OCI-M1 (cell line): ENCODE results near the gene SLC19A1.

Experiments used
- DNase-seq: peaks from one replicate; lab custom pipeline; 2025; lab: John Stamatoyannopoulos, UW

The SLC19A1 gene

DNA sequence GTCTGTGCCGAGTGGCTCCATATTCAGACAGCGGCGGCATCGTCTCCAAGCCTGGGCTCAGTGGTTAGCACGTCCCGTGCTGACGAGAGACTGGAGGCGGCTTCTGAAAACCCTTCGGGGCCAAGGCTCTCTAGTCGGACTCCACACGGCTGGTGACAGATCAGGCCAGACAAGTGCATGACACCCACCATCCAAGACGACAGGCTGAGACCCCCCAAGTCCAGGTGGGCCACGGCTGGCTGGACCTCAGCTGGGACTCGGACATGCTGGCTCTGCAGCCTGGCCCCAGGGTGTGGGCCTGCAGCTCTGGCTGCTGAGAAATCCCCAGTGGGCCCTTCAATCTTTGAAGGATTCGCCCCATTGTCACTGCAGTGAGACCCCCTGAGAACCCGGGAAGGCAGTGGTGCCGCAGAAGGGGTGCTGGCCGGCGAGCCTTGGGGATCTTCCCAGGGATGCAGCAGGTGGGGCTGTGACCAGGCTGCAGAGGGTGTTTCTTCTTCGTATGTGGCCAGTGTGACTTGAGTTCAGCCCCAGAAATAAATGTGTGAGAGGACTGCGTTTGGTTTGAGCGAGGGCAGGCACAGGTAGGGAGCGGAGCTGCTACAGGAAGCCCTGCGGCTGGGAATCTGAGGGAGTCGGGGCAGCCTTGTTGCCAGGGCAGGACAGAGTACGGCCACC, 15.9 kb upstream of the SLC19A1 start:
- no peak for DNase-seq

DNA sequence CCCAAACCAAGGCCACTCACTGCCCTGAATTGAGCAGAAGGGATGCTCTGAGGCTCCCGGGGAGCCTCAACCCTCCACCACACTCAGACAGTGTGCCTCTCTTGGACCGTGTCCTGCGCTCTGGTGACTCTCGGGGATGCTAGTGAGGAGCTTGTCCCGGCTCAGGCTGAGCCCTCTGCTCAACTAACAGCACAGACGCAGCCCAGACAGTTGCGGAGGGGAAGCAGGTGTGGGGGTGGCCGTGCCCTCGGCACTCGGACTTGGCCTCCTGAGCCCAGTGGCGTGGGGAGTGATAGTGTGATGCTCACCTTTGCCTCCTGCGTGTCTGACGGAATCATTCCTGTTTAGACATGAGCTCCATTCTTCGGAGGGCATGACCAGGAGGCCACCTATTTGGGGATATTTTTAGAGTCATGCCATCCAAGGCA, 15.4 kb upstream of the SLC19A1 start:
- DNase-seq = no peak

DNA sequence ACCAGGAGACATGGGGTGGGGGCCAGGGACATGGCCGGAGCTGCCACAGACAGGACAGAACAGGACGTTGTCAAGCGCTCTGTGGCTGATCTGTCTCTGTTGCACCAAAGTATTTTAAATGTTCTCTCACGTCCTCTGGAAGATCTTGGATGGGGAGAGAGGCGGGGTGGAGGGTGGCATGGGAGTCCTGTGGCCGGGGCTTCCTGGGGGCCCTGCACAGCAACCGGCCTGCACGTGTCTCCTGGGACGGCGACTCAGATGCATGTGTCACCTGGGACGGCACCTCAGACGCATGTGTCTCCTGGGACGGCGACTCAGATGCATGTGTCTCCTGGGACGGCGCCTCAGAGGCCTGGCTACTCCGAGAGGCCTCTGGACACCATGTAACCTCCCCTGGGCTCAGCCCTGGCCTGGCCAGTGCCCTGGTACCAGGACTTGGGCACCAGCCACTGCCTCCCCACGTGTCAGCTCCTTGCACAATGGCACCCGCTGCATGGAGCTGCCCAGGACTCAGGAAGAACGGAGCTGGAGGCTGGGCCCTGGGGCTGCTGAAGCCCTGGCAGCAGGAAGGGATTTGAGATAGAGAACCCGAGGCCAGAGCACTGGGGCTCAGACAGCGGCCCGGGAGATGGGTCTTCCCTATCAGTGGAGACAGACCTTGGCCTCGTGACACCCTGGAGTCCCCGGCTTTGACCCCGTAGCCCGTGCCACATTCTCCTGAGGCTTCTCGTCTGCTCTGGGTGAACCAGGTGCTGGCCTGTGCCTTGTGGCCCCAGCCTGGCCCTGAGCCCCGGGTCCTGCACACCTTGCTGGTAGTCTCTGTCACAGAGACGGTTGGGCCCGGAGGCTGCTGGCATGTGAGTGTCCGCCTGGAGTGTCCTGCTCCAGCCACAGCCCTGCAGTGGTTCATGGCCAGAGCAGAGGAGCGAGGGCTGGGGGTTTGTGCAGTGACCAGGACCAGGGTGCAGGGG, 14.7 kb upstream of the SLC19A1 start:
- DNase-seq = no peak

DNA sequence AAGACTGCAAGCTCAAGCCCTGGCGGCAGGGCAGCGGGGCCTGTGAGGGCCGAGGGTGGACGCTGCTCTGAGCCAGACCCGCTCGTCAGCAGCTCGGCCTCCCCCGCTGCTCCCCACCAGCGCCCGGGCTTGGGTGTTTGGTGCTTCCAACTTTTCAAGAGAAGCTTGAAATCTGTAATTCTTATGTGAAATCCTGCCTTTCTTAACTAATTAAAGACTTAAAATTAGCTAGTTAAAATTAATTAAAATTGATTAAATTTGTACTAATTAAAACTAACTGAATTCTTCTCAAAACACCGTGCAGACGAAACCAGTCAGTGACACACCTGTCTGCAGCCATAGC, 14.0 kb upstream of the SLC19A1 start:
- no peak for DNase-seq

DNA sequence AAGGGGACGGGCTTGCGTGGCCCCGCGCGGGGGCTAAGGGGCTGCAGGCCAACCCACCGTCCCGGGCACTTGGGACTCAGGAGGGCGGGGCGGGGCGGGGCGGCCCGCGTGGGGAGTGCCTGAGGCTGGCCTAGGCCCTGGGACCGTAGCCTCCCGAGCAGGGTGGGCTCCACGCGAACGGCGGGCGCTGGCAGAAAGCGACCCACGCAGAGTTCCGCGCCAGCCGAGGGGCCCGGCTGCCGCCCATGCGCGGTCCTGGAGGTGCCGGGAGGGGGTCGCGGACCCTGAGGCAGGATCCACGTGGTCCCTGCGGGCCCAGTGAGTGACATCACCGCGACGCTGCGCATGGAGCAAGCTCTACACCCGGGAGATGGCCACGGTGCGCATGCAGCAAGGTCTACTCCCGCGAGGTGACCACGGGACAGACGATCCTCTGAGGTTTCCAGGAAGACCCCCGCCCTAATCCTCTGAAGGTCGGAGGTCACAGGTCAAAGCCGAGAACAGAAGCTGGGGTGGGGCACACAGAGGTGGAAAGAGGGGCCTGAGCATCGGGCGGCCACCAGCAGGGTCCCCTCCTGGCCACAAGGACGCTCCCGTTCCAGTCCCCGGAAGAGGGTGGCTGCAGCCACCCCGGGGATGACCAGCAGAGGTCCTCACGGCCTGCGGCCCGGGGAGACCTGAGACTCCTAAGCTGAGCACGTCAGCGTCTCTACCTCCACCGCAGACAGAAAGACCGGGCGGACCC, 13.5 kb upstream of the SLC19A1 start:
- DNase-seq = peak; percentile 96

DNA sequence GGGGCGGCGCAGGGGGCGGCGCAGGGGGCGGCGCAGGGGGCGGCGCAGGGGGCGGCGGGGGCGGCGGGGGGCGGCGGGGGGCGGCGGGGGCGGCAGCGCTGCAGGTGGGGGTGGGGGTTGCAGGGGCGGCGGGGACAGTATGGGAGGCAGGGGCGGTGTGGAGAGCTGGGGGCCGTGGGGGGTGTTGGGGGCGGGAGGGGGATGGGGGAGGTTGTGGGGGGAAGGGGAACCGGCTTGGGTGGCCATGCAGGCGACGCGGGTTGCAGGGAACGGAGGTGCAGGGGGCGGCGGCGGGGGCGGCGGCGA, 13.0 kb upstream of the SLC19A1 start:
- no peak for DNase-seq

DNA sequence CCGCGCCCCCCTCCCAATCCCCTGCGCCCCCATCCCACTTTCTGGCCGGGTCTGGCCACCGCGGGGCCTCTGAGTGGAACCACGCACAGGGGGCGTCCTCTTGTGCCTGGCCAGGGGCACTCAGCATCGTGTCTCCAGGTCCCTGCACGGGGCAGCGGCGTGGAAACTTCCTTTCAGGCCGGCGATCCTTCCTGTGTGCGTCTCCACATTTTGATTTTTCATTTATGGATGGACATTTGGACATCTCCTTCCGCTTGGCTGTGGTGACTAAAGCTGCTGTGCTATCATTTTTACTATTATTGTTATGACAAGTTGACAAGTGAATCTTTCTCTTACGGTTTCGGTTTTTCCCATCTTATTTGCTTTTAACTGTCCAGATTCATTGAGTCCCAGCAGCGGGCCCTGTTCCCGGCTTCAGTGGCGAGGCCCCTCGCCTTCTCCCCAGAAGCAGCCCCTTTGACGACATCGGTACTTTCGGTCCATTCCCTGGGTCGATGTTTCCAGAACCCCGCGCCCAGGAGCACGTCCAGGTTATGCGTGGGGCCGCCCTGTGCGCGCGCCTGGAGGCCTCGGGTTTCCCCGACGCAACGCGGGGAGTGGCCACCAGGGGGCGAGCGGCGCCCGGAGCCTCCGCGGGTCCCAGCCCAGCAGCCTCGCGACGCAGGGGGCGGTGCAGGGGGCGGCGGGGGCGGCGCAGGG, 12.4 kb upstream of the SLC19A1 start:
- peak; percentile 93 for DNase-seq

DNA sequence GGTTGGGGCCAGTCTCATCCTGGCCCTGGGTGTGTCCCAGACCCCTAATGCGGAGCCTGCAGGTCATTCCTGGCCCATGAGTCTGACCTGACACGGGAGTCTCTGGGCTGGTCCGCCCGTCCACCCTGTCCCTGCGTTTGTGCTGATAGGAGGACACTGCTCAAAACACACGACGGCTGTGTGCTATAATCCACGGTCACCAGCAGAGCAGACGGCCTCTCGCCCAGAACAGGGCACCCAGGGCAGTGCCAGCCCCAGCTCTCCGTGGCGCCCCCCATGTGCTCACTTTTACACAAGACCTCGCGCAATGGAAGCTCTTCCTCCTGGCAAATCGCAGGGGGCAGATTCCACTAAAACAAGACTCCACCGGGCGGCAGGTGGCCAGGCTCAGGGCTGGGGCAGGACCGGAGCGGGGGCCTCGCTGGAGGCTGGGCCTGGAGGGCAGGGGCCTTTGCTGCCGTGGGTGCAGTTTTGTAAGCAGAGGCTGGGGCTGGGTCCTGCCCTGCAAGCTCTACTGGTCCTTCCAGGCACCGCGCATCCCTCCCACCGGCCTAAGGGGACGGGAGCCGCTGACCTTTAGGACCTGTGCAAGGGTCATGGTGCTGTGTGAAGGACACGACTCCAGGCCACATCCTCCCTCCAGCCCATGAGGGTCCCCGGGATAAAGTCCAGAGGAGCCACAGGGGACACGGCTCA, 10.6 kb upstream of the SLC19A1 start:
- no peak for DNase-seq

DNA sequence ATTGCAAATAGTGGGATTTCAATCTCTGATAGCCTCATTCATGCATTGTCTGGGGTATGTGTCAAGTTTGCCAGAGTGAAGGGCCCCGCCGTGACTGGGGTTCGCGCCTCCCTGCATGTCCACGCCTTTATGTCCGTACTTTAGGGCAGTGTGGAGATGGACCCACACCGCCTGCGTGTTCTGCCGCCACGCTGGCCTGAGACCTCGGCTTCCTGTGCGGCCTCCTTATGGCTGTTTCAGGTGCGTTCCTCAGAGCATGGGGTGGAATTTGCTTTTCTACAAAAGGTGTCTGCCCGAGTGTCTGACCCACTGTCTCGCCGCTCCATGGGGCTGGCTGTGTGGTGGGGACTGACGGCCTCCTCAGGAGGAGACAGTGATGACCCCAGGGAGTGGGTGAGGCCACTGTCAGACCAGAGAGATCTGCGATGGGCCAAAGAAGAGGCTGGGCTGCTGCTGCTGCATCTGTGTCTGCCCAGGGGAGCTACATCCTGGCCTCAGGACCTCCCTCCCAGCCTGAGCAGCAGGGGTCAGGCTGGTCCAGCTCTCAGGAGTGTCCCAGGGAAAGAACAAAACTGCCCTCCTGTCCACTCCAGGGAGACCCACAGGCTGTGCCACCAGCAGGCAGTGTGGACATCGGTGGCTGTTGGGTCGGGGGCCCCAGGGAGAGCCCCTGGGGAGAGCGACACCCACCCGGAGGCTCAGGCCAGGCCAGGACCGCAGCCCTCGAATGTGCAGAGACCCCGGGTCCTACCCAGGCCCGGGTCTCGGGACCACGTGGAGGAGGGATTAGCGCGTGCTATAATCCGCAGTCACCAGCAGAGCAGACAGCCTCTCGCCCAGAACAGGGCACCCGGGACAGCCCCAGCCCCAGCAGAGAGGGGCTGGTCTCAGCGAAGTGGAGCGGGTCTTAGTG, 9.8 kb upstream of the SLC19A1 start:
- DNase-seq = no peak

DNA sequence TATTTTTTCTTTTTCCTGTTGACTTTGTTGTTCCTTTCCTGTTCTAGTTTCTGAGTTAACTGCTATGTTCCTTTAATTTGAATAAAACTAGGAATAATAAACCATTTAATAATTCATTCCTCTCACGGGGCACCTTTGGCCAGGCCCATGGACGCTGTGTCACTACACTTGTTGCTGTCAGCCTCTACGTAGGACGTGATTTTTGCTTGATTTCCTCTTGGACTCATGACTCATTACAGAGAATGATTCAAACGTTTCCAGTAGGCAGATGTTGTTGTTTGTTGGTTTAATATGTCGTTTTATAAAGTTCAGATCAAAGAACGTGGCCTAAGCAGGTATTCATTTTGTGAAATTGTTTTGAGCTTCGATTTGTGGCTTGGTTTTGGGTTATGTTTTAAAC, 9.1 kb upstream of the SLC19A1 start:
- peak; percentile 62 for DNase-seq

DNA sequence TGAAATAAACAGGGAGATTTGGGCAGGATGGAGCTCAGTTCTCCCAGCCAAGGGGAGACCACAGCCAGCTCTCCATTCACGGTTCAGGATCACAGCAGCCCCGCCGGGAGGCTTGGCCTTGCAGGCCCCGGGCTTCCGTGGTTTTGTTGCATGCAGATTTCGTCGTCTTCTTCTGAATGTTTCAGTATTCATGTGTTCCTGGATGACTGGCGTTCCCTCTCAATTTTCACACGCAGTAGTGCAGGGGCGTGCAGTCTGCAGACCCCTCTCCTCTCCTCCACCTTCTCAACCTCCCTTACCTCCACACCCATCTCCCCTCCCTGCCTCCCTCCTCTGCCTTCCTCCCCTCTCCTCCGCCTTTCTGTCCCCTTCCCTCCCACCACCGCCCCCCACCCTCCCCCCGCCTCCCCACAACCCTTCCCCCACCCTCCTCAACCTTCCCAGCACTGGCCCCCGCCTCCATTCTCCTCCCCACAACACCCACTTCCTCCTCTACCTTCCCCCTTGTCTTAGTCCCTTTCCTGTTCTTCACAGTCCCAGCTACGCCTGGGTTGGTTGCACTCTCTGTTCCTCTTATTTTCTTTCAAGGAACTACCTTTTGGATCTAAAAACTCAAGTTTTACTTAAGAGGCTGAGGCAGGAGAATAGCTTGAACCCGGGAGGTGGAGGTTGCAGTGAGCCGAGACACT, 8.4 kb upstream of the SLC19A1 start:
- DNase-seq = peak; percentile 81

DNA sequence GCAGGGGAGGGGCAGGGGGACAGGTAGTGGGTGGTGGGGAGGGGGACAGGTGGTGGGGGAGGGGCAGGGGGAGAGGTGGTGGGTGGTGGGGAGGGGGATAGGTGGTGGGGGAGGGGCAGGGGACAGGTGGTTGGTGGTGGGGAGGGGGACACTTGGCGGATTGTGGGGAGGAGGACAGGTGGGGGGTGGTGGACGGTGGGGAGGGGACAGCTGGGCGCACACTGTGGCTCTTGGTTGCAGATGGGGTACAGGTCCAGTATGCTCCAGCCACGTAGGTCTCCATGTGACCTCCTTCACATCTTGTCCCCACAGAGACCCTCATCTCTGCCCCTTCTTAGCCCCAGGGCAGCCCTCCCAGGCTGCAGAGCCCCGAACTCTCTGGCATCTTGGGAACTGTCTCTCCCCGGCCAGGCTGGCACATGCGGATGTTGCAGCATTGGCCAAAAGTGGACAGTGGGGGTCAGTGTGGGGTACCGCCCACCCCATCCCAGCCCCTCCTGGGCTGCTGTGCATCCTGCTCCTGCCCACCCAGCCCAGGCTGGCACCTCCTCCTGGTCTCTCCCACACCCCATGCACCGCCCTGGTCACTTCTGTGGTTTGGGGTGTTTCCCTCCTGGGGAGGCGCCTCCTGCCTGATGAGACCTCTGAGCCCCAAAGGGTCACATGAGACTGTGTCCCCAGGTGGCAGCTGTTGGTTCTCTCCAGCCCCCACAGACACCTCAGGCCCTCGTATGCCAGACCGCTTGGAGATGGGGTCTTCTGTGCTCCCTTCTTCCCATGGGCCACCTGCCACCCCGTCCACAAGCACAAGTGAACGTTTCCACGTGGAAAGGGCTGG, 7.6 kb upstream of the SLC19A1 start:
- no peak for DNase-seq

DNA sequence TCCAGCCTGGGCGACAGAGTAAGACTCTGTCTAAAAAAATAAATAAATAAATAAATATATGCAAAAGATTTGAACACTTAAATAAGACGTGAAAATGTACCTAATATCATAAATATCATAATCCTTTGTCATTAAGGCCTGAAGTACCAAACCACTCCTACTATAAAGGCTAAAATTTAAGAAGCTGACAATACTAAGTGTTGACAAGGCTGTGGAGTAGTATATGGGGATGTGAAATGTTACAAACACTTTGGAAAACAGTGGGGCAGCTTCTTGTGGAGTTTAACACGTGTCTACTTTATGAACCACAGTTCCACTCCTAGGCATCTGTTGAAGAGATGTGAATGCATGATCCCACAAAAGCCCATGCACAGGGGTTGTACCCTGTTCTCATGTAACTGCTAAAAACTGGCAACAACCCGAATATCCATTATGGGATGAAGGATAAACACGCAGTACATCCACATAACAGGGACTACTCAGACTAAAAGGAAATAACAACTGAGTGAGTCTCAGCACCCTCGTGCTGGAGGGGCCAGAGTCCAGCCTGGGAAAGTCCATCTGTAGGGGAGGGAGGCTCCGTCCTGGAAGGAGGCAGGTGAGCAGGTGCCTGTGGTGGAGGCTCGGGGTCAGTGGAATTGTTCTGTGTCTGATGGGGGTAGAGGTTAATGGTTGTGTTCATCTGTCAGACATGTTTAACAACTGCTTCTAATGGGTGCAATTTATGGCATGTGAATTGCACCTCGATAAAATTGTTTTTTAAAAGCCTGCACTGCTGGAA, 6.7 kb upstream of the SLC19A1 start:
- no peak for DNase-seq

DNA sequence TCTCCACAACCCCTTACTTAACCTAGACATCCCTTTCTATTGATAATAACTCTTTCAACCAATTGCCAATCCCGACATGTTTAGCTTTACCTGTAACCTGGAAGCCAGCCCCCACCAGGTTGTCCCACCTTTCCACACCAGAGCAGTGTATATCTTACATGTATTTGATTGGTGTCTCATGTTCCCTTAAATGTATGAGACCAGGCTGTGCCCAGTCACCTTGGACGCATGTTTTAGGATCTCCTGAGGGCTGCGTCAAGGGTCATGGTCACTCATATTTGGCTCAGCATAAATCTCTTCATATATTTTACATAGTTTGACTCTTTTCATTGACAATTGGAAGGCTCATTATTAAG, 5.3 kb upstream of the SLC19A1 start:
- no peak for DNase-seq

DNA sequence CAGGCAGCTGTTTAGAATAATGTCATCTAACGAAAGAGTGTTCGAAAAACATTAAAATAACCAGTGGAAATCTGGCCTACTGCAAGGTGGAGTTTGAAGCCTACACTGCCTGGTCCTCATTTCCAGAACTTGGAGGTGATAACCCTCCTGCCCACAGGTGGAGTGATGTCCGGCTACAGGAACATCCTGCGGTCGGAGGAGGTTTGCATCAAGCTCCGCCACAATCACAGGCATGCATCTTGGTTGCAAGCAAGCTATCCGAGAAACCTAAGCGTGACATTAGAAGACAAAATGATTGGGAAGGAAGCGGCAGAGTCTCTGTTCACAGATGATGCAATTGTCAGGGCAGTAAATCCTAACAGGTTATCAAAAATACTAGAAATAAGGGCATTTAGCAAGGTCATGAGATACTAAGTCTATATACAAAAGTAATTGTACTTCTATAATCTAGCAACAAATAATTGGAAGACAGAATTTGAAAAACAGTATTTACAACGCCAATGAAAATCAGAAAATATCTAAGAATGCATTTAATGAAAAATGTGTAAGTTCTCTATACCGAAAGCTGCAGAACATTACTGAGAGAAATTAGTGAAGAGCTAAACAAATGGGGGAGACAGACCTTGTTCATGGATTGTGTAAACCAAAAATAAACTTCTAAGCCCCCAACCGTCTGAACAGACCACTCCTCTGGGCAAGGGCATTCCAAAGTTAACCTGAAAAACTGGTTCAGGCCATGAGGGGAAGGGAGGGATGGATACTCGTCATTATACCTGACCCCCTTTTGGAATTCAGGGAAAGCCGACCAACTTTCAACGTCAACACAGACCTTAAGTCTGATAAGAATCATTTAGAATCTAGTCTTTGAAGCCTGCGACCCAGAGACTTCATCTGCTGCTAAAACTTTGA, 4.7 kb upstream of the SLC19A1 start:
- no peak for DNase-seq

DNA sequence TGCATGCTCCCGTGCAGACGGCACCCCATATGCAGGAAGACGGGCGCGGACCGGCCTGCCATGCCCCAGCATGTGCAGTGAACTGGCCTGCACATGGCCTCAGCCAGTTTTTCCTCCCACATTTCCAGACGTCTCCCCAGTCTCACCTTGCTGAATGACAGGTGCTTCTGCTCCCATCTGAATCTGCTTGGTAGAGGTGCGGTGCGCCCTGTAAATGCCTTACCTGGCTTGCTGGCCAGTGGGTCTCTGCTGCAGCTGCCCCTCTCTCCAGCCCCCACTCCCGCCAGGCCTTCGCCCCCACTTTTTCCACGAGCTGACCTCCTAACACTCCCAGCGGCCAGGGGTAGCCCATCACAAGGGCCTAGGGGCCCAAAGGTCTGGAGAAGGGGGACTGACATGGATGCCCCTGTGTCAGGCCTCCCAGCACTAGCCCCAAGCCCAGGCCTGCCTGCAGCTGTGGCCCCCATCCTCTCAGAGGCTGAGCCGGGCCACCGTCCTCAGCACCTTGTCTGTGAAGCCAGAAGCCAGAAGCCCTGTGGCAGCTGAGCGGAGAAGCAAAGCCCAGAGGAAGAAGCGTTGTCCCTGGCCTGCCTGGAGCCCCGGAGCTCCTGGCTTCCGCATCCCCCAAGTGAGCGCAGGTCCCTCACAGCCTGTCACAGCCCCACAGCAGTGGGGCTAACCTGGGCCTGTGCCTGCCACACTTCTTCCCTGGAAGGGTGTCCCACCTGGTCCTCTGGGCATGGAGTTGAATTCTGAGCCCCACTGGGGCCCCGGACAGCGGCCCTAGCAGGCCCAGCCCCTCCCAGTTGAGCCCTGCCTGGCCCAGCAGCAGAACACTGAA, 3.7 kb upstream of the SLC19A1 start:
- DNase-seq = no peak

DNA sequence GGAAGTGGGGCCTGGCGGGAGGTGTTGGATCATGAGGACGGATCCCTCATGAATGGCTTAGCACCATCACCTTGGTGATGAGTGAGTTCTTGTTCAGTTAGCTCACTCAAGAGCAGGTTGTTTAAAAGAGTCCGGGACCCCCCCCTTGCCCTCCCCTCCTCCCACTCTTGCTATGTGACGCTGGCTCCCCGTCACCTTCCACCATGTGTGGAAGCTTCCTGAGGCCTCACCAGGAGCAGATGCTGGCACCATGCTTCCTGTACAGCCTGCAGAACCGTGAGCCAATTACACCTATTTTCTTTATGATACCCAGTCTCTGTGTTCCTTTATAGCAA, 3.0 kb upstream of the SLC19A1 start:
- DNase-seq = no peak
